Pons (tissue), 1 donor: ENCODE measurements around the gene GDPD1.

Experiments
- DNase-seq: peaks from one replicate; pipeline ENCODE4 v3.0.0-alpha.2; 2016; ENCODE audit warnings: low spot score

The GDPD1 gene

DNA sequence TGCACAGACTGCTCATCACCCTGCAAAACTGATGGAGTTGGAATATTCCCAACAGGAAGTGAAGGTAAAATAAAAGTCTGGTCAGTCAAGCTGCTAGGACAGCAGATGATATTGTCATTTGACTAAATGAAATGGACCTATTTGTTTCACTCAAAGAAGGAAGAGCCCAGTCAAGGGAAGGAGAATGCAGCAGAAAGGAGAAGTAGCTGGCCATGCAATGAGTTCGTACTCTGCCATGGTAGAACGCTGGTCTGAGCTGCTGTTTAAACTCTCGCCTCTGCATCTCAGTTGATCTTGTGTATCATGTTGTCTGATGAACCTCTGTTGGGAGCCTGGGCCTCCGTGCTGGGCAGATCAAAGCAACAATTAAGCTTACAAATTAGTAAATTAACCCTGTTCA, 95.6 kb downstream of the GDPD1 start:
- DNase-seq, result no peak
